Amniotic stem cell (primary cell): ENCODE data around the gene RIPOR3.

Experiments
- DNase-seq: peaks from one replicate; lab custom pipeline; 2025; lab: John Stamatoyannopoulos, UW

Gene RIPOR3

GRCh38 chr20:50588034-50588736 is 103.2 kb downstream of the RIPOR3 start:
- no peak for DNase-seq

- no peak for DNase-seq
Measured at GRCh38 chr20:50587291-50587961, 103.9 kb downstream of the RIPOR3 start.

DNA sequence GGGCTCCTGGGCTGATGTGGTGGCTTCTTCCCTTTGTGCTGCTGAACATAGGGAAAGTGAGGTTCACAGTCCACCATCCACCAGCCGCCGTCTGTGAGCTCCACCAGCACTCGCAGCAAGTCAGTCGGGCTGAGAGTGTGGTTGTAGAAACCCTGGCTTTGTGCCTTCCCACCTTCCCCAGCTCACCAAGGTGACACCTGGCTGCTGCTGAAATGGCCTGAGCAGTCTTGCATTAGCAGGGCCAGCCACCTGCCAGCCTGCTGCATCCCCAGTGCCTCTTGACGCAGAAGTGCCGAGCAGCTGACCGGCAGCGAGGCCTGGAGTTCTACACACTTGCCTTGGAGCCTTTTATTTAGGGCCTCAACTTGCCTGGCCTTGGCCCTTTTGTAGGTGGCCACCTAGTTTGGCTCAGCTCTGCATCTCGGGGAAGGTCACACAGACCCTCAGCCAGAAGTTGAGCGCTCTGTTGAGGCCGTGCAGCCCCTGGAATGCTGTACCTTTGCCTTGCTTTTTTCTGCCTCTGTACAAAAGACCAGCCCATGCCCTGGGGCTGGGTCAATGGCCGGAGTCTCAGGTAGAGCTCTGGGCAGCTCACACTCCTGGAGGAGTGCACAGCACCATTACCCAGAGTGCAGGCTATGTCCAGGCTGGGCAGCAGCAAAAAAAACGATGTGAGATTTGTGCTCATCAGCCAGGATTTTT is 104.7 kb downstream of the RIPOR3 start:
- no peak for DNase-seq

- DNase-seq, result no peak
Measured at GRCh38 chr20:50585678-50586077, 105.7 kb downstream of the RIPOR3 start.

DNA sequence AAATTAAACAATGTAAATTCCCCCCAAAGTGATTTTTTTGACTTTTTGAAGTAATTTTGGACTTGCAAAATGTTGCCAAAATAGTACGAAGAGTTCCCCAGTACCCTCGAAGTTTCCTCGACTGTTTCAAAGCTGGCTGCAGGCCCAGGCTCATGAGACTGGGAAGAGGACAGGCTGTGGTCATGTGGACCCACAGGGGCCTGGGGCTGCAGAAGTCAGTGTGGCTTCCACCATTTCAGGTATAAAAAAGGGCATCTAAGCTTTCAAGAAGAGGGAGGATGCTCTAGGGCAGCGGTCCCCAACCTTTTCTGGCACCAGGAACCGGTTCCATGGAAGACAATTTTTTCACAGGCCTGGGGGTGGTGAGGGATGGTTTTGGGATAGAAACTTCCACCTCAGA is 106.1 kb downstream of the RIPOR3 start:
- no peak for DNase-seq

DNA sequence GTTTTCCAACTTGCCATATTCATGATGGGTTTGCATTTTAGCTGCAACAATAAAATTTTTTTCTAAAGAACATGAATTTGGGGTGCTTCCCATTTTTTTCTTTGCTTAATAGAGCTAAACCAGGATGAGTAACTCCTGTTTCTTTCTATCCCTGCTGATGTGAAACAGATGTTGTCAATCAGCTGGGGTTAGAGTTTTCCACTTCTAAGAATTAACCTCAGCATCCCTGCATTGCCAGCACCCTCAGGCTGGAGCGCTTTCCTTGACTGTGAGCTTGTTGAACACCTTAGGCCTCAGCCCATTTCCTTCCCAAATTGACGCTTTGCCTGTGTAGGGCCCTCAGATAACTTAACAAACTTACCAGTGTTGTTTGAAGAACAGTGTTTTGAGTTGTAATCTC is 106.7 kb downstream of the RIPOR3 start:
- no peak for DNase-seq

DNA sequence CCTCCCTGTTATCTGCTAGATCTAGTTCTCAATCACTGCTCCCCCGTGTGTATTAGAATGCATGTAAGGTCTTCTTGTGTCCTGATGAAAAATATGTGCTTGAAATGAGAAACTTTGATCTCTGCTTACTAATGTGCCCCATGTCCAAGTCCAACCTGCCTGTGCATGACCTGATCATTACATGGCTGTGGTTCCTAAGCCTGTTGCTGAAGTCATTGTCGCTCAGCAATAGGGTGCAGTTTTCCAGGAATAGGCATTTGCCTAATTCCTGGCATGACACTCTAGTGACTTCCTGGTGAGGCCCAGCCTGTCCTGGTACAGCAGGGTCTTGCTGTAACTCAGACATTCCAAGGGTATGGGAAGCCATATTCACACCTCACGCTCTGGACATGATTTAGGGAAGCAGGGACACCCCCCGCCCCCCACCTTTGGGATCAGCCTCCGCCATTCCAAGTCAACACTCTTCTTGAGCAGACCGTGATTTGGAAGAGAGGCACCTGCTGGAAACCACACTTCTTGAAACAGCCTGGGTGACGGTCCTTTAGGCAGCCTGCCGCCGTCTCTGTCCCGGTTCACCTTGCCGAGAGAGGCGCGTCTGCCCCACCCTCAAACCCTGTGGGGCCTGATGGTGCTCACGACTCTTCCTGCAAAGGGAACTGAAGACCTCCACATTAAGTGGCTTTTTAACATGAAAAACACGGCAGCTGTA is 107.7 kb downstream of the RIPOR3 start:
- DNase-seq, result no peak

DNA sequence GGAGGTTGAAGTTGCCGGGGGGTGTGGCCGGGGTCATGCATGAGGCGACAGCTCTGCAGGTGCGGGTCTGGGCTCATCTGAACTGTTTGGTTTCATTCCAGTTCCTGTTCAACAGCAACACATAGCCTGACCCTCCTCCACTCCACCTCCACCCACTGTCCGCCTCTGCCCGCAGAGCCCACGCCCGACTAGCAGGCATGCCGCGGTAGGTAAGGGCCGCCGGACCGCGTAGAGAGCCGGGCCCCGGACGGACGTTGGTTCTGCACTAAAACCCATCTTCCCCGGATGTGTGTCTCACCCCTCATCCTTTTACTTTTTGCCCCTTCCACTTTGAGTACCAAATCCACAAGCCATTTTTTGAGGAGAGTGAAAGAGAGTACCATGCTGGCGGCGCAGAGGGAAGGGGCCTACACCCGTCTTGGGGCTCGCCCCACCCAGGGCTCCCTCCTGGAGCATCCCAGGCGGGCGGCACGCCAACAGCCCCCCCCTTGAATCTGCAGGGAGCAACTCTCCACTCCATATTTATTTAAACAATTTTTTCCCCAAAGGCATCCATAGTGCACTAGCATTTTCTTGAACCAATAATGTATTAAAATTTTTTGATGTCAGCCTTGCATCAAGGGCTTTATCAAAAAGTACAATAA is 108.6 kb downstream of the RIPOR3 start:
- DNase-seq, result no peak

DNA sequence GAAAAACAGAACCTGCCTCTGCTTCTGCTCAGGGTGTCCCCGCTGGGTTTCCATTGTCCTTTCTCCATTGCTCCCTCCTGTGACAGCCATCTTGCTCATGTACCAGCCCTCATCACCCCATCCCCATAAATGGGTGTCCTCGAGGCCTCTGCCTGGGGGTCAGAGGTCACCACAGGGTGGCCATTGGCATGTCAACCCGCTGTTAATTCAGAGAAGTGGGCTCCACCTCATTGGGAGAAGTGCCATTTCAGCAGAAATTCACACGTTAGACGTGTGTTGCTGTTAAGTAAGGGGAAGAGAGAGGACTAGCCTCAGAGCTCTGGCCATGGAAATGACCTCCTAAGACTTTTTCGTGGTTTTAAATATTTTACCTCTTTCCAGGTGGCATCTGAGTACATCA is 109.2 kb downstream of the RIPOR3 start:
- DNase-seq, result no peak

- no peak for DNase-seq
Measured at GRCh38 chr20:50580842-50581544, 110.3 kb downstream of the RIPOR3 start.

DNA sequence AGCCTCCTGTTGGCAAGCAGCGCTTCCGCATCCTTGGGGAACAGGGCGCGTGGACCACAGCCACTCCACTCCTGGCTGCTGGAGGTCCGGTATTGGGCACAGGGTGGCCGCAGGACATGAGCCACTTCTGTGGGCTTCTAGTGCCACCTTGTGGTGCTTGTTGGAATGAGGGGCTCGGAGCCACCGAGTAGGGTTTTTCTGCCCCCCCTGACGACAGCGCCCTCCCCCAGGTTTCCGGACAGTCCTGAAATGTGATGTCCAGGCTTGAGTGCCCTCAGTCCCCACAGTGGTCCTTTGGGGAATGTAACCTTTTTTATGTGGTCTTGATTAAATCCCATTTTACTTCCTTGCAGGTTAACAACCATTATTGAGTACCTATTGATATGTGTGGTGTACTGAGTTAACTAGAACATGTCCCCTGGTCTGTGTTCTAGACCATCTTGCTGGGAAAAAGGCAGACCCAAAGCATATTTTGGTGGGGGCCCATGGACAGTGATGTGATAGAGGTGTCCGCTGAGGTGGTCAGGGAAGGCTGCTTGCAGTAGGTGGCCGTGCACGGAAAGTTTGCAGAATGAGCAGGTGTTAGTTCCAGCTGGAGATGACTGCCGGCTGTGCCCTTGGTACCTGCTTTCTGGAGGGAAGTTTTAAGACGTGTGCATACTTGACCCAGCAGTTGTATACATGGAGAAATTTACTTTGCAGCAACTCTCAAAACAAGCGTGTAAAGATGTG is 111.2 kb downstream of the RIPOR3 start:
- no peak for DNase-seq

- no peak for DNase-seq
Measured at GRCh38 chr20:50579511-50579910, 111.8 kb downstream of the RIPOR3 start.

- no peak for DNase-seq
Measured at GRCh38 chr20:50578778-50579165, 112.6 kb downstream of the RIPOR3 start.

DNA sequence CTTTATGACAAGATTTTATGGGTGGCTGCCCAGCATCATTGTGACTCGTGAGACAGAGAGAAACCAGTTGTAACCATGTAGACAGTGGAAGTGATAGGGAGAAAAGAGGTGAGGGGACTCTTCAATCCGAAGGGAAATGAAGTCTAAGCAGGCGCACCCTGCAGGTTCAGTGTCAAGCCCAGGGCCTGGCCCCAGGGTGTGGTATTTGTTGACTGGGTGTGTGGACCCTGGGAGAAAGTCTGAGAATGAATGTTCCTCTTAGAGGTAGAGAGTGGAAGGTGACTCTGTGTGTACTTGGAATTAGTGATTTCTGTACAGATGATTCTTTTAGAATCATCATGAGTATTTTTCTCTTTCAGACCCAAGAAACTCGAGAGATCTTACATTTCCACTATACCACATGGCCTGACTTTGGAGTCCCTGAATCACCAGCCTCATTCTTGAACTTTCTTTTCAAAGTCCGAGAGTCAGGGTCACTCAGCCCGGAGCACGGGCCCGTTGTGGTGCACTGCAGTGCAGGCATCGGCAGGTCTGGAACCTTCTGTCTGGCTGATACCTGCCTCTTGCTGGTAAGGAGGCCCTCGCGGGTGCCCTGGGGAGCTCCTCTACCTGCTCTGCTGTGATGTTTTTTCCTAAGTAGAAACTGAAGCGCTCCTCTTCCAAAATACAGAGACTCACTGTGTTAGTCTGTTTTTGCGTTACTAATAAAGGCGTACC is 113.1 kb downstream of the RIPOR3 start:
- no peak for DNase-seq

DNA sequence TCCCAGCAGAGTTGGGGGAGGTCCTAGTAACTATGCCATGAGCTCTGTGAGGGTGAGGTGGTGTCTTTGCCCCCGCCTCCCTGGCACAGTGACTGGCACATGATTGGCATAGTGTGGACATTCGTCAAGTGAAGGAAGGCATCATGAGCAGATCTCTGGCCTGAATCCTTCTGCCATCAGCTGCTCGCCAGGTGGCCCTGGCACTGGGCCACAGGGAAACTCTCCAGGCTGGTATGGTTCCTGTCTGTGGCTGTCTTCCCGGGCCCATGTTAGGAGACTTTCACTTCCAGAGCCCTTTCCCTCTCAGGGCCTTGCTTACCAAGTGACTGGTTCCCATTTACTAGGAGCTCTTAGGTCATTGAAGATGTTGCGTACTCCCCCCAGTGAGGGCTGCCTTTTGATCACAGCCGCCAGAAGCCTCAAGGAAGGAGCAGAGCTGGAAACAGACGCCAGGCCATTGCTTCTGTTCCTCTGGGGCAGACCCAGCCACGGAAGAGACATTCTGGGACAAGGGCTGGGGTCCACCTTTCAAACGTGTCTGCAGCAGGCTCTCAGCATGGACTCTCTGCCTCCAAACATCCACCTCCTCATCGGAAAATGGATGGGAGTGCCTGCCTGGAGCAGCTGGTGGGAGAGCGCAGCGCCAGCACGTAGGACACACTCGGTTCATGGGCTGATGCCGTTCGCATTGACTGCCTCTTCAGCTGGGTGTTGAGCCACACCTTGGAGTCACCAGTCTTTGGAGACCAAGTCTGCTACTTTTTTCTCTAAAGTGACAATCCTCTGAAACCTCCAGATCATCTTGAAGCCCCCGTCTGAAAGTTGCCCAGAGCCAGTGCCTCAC is 113.9 kb downstream of the RIPOR3 start:
- no peak for DNase-seq

DNA sequence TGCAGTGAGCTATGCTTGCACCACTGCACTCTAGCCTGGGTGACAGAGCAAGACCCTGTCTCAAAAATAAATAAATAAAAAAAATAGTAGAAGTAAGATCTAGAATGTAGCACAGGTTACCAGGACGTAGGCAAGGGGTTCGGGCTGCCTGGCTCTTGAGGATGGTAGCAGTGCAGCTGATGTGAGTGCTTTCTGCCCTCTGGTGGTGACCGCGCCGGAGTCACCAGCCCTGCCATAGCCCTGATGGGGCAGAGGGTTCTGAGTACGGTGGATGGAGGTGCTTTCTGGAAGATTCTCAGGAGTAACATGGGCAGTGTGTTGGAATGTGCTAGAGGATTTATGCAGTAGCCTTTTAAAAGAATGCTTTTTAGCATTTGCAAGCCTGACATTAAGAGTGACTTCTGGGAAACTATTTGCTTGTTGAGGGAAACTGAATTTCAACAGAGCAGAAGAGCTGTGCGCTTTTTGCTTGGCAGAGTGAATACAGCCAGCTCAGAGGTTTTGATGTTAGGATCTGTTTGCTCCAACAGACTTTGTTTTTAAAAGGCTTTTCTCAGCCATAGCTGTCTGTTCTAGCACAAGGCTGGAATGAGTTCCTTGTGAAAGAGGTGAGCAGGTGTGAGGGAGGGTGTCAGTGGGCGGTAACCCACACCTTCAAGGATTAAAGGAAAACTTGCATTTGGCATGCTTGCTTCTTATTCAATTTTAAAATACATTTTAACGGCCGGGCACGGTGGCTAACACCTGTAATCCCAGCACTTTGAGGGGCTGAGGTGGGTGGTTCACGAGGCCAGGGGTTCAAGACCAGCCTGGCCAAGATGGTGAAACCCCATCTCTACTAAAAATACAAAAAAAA is 115.2 kb downstream of the RIPOR3 start:
- DNase-seq, result no peak

- no peak for DNase-seq
Measured at GRCh38 chr20:50574586-50574985, 116.8 kb downstream of the RIPOR3 start.

GRCh38 chr20:50574108-50574507 is 117.2 kb downstream of the RIPOR3 start:
- DNase-seq, result no peak
